GM18867 (cell line): ENCODE data around the gene KDM2A.

Experiments used
- ATAC-seq: cut with Tn5 transposase; IDR thresholded peaks from one replicate; pipeline ENCODE4 v1.9.1; 2021; ENCODE audit warnings: mild to moderate bottlenecking, moderate library complexity; ENCODE audit not compliant: unreplicated experiment

Gene KDM2A

GRCh38 chr11:67282876-67283371 lies 163.9 kb downstream of the KDM2A start:
- no peak for ATAC-seq

- ATAC-seq, result no peak
These were observed 164.5 kb downstream of the KDM2A start for GRCh38 chr11:67283481-67283963.

- no peak for ATAC-seq
These were observed 165.9 kb downstream of the KDM2A start for GRCh38 chr11:67284811-67285540.

- no peak for ATAC-seq
These were observed 166.8 kb downstream of the KDM2A start for GRCh38 chr11:67285541-67286498.

- ATAC-seq, result no peak
These were observed 167.7 kb downstream of the KDM2A start for GRCh38 chr11:67286621-67287333.

GRCh38 chr11:67287355-67288197 lies 168.5 kb downstream of the KDM2A start:
- ATAC-seq, result no peak

- no peak for ATAC-seq
These were observed 169.1 kb downstream of the KDM2A start for GRCh38 chr11:67288198-67288451.

- ATAC-seq, result peak; percentile 62
These were observed 169.6 kb downstream of the KDM2A start for GRCh38 chr11:67288452-67289225.

- peak; percentile 36 for ATAC-seq
These were observed 170.2 kb downstream of the KDM2A start, which contains the start of gene ANKRD13D for GRCh38 chr11:67289226-67289650. TSS of gene ANKRD13D (plus strand) at chr11:67289303. CDS start at chr11:67289461, 158 bp downstream.

GRCh38 chr11:67289651-67290479 lies 170.8 kb downstream of the KDM2A start:
- ATAC-seq, result no peak

GRCh38 chr11:67290801-67291200 lies 171.7 kb downstream of the KDM2A start:
- ATAC-seq, result no peak

- ATAC-seq, result no peak
These were observed 172.7 kb downstream of the KDM2A start for GRCh38 chr11:67291481-67292381.

- ATAC-seq, result no peak
These were observed 173.6 kb downstream of the KDM2A start for GRCh38 chr11:67292671-67293070.

- no peak for ATAC-seq
These were observed 174.0 kb downstream of the KDM2A start for GRCh38 chr11:67293090-67293489.

GRCh38 chr11:67295846-67296245 lies 176.8 kb downstream of the KDM2A start:
- ATAC-seq, result no peak

- no peak for ATAC-seq
These were observed 179.7 kb downstream of the KDM2A start for GRCh38 chr11:67298786-67299185.

GRCh38 chr11:67299471-67300191 lies 180.6 kb downstream of the KDM2A start:
- ATAC-seq, result no peak
